ENCODE data around the gene RLIM.

RLIM gene

GRCh38 chrX:74536832-74537371 lies 77.5 kb downstream of the RLIM start:
- Histone ChIP-seq H3K4me1 (ENCODE audit: control insufficient read depth, insufficient read depth, low read length) (peaks cover 7% of the 10 kb centered on the region), H3K4me3 (ENCODE audit: low read length in 2 of 2) (peak overlapping the region; percentile 32 to 74), H3K9ac (ENCODE audit: low read length in 2 of 2) (peak overlapping the region; percentile 71 to 78), H3K9me3 (ENCODE audit: control insufficient read depth in 2 of 2, low read length in 2 of 2) (no peaks in the 10 kb centered on the region), H3K27ac (ENCODE audit: low read length) (peak overlapping the region; percentile 85), H3K36me3 (ENCODE audit: control insufficient read depth in 2 of 2, insufficient read depth in 2 of 2, low read length in 2 of 2) (no peaks in the 10 kb centered on the region), H3K27me3 (ENCODE audit: control insufficient read depth in 1 of 2, insufficient read depth in 2 of 2, low read length in 2 of 2) (peaks cover 0 to 15% of the 10 kb centered on the region in 2 donors)

GRCh38 chrX:74536152-74536831 lies 78.1 kb downstream of the RLIM start:
- Histone ChIP-seq H3K9ac (ENCODE audit: low read length in 2 of 2) (peak overlapping the region; percentile 71 to 81), H3K36me3 (ENCODE audit: control insufficient read depth in 2 of 2, insufficient read depth in 2 of 2, low read length in 2 of 2) (no peaks in the 10 kb centered on the region), H3K27ac (ENCODE audit: low read length) (peak overlapping the region; percentile 85), H3K4me1 (ENCODE audit: control insufficient read depth, insufficient read depth, low read length) (peaks cover 7% of the 10 kb centered on the region), H3K9me3 (ENCODE audit: control insufficient read depth in 2 of 2, low read length in 2 of 2) (no peaks in the 10 kb centered on the region), H3K27me3 (ENCODE audit: control insufficient read depth in 1 of 2, insufficient read depth in 2 of 2, low read length in 2 of 2) (peaks cover 0 to 14% of the 10 kb centered on the region in 2 donors), H3K4me3 (ENCODE audit: low read length in 2 of 2) (peak overlapping the region; percentile 54 to 74)

- peaks cover 0 to 13% of the 10 kb centered on the region in 2 donors for H3K27me3 ChIP-seq (ENCODE audit: control insufficient read depth in 1 of 2, insufficient read depth in 2 of 2, low read length in 2 of 2)
- H3K9me3 ChIP-seq (ENCODE audit: control insufficient read depth in 2 of 2, low read length in 2 of 2), result no peaks in the 10 kb centered on the region
- H3K36me3 ChIP-seq (ENCODE audit: control insufficient read depth in 2 of 2, insufficient read depth in 2 of 2, low read length in 2 of 2), result no peaks in the 10 kb centered on the region
- peak overlapping the region; percentile 60 to 74 for H3K4me3 ChIP-seq (ENCODE audit: low read length in 2 of 2)
- H3K4me1 ChIP-seq (ENCODE audit: control insufficient read depth, insufficient read depth, low read length), result peaks cover 7% of the 10 kb centered on the region
- H3K9ac ChIP-seq (ENCODE audit: low read length in 2 of 2), result peak overlapping the region; percentile 69 to 81
- peak overlapping the region; percentile 85 for H3K27ac ChIP-seq (ENCODE audit: low read length)
These were observed 78.8 kb downstream of the RLIM start for GRCh38 chrX:74535408-74536151.

All from stomach smooth muscle (tissue), 2 donors.